Ishikawa (cell line): ENCODE measurements around the gene GGTLC2.

Experiments used
- CEBPB ChIP-seq: IDR thresholded peaks from 2 replicates; pipeline ENCODE4 v1.6.1; 2012
- CREB1 ChIP-seq: IDR thresholded peaks from 2 replicates; pipeline ENCODE4 v1.6.1; 2012; ENCODE audit warnings: low read depth
- EGR1 ChIP-seq: IDR thresholded peaks from 2 replicates; pipeline ENCODE4 v1.6.1; 2012
- EP300 ChIP-seq: IDR thresholded peaks from 2 replicates; pipeline ENCODE4 v1.6.1; 2012; ENCODE audit warnings: borderline replicate concordance
- FOXM1 ChIP-seq: IDR thresholded peaks from 2 replicates; pipeline ENCODE4 v1.6.1; 2012; ENCODE audit warnings: low read depth, borderline replicate concordance
- MAX ChIP-seq: IDR thresholded peaks from 2 replicates; pipeline ENCODE4 v1.6.1; 2012
- NFIC ChIP-seq: IDR thresholded peaks from 2 replicates; pipeline ENCODE4 v1.6.1; 2012
- RAD21 ChIP-seq: IDR thresholded peaks from 2 replicates; pipeline ENCODE4 v1.6.1; 2012; ENCODE audit warnings: low read depth
- REST ChIP-seq: IDR thresholded peaks from 2 replicates; pipeline ENCODE4 v1.6.1; 2012; ENCODE audit warnings: low read depth, mild to moderate bottlenecking
- TAF1 ChIP-seq: IDR thresholded peaks from 2 replicates; pipeline ENCODE4 v1.6.1; 2012; ENCODE audit warnings: low read depth, mild to moderate bottlenecking
- TCF12 ChIP-seq: IDR thresholded peaks from 2 replicates; pipeline ENCODE4 v1.6.1; 2012; ENCODE audit warnings: low read depth
- TEAD4 ChIP-seq: IDR thresholded peaks from 2 replicates; pipeline ENCODE4 v1.6.1; 2012
- USF1 ChIP-seq: IDR thresholded peaks from 2 replicates; pipeline ENCODE4 v1.6.1; 2012
- YY1 ChIP-seq: IDR thresholded peaks from 2 replicates; pipeline ENCODE4 v1.6.1; 2012; ENCODE audit warnings: low read depth
- ZBTB7A ChIP-seq: IDR thresholded peaks from 2 replicates; pipeline ENCODE4 v1.6.1; 2012; ENCODE audit warnings: low read depth

Gene GGTLC2

GRCh38 chr22:22689621-22690345 lies 45.4 kb downstream of the GGTLC2 start:
- TF ChIP-seq MAX (no peak), FOXM1 (no peak), TAF1 (no peak), TEAD4 (no peak), TCF12 (no peak), EP300 (no peak), CREB1 (no peak), NFIC (no peak), CEBPB (no peak), YY1 (no peak), EGR1 (no peak), USF1 (no peak), RAD21 (no peak), REST (no peak), ZBTB7A (no peak)

GRCh38 chr22:22691055-22691454 lies 46.6 kb downstream of the GGTLC2 start:
- TF ChIP-seq USF1 (no peak), TCF12 (no peak), TAF1 (no peak), RAD21 (no peak), REST (no peak), TEAD4 (no peak)

GRCh38 chr22:22691716-22692701 lies 47.6 kb downstream of the GGTLC2 start:
- no peak for TF ChIP-seq ZBTB7A
- TF ChIP-seq TEAD4 = no peak
- no peak for TF ChIP-seq NFIC

- TF ChIP-seq YY1 (no peak), EP300 (no peak), TAF1 (no peak), ZBTB7A (peak; percentile 48; the same call in 1 of the 2 replicates), CEBPB (no peak), TEAD4 (no peak), FOXM1 (no peak), USF1 (no peak), MAX (no peak), RAD21 (peak; percentile 22; the same call in 1 of the 2 replicates)
Measured at GRCh38 chr22:22692707-22693530, 48.5 kb downstream of the GGTLC2 start.

GRCh38 chr22:22693531-22693884 lies 49.1 kb downstream of the GGTLC2 start:
- no peak for TF ChIP-seq EP300
- no peak for TF ChIP-seq MAX
- no peak for TF ChIP-seq ZBTB7A
- no peak for TF ChIP-seq TEAD4
- no peak for TF ChIP-seq YY1
- TF ChIP-seq USF1 = no peak
- TF ChIP-seq FOXM1 = no peak
- no peak for TF ChIP-seq CREB1
- no peak for TF ChIP-seq TCF12
